ENCODE results near the gene UBE2QL1.

The UBE2QL1 gene, protein sequence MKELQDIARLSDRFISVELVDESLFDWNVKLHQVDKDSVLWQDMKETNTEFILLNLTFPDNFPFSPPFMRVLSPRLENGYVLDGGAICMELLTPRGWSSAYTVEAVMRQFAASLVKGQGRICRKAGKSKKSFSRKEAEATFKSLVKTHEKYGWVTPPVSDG

DNA sequence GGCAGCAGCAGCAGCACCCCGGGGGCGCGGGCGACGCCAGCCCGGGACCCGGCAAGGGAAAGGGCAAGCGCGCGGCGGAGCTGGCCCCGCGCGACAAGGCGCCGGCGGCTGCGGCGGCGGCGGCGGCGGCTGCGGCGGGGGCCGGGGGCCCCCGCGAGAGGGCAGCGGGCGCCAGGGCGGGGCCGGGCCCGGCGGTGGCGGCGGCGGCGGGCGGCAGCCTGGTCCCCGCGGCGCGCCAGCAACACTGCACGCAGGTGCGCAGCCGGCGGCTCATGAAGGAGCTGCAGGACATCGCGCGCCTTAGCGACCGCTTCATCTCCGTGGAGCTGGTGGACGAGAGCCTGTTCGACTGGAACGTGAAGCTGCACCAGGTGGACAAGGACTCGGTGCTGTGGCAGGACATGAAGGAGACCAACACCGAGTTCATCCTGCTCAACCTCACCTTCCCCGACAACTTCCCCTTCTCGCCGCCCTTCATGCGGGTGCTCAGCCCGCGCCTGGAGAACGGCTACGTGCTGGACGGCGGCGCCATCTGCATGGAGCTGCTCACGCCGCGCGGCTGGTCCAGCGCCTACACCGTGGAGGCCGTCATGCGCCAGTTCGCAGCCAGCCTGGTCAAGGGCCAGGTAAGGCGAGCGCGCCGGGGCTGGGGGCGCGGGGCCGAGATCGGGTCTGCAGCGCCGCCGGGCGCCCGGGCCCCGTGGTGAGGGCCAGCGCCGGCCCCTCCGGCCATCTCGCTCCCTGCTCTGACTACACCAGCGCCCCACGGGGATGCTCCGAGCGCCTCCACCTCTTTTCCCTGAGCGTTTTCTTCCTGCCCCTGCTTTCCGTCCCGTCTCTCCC lies at the start of gene UBE2QL1:
Gene UBE2QL1 (plus strand): TSS at position 238 of the 843 bp plus-strand sequence. CDS start 35 bp downstream, at position 273.
- intact Hi-C loops (cut with DNase I): no loop called here
- DNase-seq: peak in 2 of 10 donors; percentile 80 to 89

DNA sequence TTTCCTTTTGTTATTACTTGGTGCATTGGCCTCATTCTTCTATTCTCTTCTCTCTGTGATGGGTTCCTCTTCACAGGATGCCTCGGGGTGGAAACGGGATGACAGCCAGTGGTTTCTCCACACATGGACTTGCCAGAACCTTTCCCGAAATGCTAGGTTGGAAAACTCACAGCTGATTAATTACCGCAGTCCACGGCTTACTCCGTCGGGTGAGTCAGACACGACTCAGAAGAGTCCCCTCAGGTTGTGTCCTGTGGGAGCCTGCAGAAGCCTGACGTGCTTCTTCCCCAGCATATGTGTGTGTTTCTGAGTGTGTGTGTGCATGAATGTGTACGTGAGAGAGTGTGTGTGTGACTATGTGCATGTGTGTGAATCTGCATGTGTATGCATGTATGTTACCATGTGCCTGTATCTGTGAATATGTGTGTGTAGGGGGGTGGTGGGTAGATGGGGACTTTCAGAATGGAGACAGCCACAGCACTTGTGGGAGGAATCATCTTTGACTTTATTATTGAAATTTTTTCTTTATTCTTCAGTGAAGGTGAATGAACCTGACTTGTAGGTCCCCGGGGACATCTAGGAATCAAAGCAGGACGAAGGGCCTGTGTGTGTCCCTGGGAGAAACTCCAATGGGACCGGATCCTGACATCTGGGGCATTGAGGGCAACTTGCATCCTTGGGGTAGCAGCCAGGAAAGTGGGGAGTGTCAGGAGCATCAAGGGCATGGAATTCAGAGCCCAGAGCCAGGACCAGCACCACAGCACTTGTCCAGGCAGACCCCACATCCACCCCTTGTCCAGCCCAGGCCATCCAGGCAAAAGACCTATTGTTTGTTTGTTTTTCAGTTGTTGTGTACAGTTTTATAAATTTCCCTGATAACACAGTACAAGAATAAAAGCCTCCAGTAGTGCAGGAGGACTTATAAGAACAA lies 48.4 kb upstream of the UBE2QL1 start:
- no peak for DNase-seq
- intact Hi-C loops (cut with DNase I): no loop called here

DNA sequence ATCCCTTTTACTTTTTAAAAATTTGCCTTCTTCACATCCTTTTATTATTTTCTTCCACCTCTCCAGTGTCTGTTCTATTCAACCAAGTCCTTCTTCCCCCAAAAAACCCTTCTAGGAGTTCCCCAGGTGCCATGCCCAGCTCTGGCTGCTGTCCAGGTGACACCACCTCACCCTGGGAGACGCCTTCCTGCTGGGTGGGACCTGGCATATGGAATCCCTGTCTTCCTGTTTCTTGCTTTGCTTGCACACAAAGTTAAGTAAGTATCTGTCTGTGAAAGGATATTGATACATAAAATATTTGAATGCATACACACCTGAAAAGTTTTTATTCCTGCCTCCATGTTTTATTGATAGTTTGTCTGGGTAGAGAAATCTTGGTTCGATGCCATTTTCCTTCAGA lies 47.2 kb upstream of the UBE2QL1 start:
- intact Hi-C loops (cut with DNase I): no loop called here
- no peak for DNase-seq

DNA sequence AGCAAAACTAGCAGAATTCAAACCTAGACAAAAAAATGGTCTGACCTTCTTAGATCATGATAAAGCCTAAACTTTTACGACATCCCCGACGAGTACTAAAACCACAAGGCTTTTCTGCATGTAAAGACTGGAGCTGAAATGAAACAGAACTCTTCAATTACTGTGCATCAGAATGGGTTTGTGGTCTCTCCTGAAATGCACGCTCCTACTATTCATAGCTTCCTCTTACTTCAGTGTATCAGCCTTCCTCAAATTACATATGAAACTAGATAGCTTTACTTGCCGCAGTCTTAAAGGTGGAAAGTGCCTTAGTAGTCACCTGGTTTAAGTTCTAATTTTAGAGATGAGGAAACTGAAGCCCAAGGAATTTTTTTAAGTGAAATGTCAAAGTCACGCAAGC lies 45.7 kb upstream of the UBE2QL1 start:
- intact Hi-C loops (cut with DNase I): no loop called here
- DNase-seq: no peak

DNA sequence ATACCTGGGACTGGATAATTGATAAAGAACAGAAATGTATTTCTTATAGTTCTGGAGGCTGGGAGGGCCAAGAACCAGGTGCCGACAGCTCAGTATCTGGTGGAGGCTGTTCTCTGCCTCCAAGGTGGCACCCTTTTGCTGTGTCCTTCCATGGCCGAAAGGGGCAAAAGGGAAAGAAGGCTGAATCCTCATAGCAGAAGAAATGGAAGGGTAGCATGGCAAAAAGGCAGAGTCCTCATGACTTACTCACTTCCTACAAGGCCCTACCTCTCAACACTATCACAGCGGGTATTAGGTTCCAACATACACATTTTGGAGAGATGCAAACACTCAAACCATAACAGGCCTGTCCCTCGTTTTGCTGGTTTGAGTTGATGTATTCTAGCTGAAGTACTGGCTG lies 45.2 kb upstream of the UBE2QL1 start:
- DNase-seq: no peak
- intact Hi-C loops (cut with DNase I): no loop called here

DNA sequence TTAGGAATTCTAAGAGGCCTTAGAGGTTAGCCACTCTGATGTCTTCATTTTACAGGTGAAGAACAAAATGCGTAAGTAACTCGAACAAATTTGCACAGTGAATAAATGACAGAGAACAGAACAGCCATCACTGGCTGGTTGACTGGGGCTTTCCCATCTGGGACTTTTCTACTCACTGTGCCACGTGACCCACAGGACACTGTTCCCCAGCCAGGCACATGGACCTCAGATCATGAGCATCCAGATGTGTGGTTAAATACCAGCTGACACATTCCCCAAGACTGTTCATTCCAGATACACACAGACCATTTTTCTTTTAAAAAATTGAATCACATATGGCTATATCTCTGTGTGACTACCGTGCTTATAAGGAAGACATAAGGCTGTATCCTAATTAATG lies 44.5 kb upstream of the UBE2QL1 start:
- DNase-seq: no peak
- intact Hi-C loops (cut with DNase I): no loop called here

DNA sequence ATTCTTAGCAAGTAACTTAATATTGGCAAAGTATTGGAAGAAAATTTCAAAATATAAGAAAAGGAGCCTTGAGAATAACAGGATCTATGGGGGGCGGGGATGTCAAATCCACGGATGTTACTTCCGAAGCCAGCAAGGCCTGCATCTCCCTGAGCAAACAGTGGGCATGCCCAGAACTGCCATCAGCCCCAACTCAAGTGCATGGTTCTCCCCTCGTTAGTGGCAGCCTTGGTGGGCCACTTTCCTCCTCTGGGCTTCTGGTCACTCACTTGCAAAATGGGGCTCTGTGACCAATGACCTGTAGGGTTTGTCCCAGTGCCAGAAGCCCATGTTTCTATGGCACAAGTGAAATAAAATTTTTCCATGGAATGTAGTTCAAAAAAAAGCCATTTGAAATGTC lies 43.1 kb upstream of the UBE2QL1 start:
- intact Hi-C loops (cut with DNase I): no loop called here
- DNase-seq: no peak

DNA sequence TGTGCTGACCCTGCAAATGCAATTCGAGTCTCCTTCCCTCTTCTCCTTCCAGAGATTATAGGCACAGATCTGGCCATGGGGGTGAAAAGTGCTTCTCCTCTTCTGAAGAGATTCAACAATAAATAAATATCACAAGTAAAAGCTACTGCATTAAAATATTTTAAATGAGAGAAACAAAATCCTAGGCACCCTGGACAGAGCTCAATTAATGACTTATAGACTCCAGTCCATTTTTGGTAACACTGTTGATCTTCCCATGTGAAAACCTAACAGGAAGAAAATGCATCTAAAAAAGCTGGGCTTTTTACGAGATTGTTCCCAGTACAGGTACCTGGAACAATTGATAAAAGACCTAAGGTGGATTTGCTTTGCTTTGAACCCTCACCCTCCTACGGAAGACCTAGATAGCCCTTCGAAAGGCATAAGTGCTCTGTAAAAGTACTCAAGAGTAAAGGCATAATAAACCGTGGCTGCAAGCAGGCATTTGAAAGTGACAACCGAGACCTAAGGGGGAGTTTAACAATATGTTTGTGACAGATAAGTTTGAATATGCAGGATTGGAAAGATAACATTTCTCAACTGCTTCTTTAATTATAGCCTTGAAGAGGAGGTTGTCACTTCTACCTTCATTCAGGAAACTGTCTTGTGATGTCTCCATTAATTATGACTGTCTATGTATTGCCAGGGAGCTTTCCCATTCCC lies 41.0 kb upstream of the UBE2QL1 start:
- intact Hi-C loops (cut with DNase I): no loop called here
- no peak for DNase-seq

DNA sequence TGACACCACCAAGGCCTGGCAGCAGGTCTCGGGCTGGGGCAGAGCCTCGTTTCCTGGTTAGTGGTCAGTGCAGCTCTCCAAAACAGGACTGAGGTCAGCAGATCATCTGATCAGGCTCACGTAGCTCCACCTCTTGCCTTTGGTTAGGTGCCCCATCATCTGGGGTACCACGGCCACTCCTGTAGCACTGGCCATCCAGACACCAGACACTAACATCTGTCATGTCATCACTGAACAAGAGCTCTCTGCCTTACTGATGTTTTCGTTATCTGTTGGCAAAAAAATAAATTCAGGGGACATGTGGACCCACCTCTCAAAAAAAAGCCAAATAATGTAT lies 40.4 kb upstream of the UBE2QL1 start:
- no peak for DNase-seq
- intact Hi-C loops (cut with DNase I): no loop called here

DNA sequence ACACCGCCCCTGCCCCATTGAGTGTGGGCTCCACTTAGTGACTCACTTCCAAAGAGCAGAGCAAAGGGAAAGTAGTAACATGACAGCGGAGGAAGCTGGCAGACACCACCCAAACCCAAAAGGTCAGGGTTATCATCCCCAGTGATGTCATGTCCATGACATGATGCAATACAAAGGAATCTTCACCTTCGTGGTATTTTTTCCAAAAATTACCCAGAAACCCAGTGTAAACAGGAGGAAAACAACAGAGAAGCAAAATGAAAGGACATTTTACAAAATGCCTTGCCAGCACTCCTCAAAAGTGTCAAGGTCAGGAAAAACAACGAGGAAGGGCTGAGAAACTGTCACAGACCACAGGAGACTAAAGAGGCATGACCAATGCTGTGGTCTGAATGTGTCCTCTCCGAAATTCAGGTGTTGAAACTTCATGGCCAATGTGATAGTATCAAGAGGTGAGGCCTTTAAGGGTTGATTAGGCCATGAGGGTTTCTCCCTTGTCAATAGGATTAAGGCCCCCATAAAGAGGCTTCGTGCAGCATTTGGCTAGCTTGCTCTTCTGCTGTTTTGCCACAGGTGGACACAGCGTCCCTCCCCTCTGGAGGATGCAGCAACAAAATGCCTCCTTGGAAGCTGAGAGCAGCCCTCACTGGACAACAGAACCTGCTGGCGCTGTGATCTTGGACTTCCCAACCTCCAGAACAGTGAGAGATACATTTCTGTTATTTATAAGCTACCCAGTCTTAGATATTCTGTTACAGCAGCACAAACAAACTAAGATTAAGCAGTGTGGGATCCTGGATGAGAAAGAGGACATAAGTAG lies 39.8 kb upstream of the UBE2QL1 start:
- intact Hi-C loops (cut with DNase I): no loop called here
- DNase-seq: no peak

DNA sequence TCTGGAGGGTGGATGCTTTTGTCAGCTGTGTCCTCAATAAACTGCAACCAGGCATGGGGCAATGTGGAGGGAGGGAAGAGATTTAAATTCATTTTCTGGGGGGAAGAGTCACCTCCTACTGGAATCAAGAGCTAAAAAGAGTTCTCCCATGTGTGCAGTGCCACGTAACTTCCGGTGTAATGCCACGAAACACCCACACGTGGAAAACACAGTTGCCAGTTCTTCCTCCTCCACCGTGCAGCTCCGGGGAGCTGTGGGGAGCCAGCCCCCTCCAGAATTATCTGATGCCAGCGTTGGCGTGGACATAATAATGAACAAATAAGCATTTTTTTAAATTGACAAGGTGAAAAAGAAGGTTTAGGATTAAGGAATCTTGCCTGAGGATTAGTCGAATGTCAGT lies 38.2 kb upstream of the UBE2QL1 start:
- DNase-seq: peak in 5 of 10 donors; percentile 21 to 92 (median 48)

DNA sequence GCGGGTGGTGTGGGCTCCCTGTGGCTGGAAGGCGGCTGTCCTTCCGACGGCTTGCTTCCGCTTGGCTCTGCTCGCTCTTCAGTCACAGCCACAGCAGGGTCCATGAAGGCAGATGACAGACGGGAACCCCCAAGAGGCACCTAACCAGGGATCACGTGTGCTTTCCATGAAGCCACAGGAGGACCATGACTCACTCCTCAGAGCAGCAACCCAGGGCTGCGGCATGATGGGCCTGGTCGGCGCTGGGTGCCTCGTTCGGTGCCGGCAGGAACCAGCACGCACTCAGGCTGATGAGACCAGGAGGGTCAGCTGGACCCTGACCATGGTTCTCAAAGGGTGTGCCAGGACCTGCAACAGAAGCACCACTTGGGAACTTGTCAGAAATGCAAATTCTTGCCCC lies 37.5 kb upstream of the UBE2QL1 start:
- peak in 1 of 10 donors; percentile 89 for DNase-seq
- intact Hi-C loops (cut with DNase I): no loop called here

More for the DNA sequence above, 38.2 kb upstream of the UBE2QL1 start:
- intact Hi-C loops (cut with DNase I): no loop called here

DNA sequence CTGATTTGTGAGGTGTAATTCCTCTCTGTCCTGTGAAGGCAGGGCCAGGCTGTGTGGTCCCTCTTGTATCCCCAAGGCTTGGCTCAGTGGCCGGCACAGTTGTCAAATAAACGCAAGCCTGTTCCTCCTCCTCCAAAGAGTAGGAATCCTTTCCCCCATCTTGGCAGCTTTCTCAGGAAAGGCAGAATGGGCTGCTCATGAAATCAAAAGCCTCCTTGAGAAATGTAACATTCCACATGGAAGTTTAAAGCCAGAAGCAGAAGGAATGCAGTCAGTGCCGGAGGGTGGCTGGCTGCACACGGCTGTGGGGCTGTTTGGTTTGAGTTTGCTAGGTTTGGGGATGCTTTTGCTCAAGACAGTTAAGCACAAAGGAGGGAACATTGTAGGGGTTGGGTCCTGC lies 35.8 kb upstream of the UBE2QL1 start:
- intact Hi-C loops (cut with DNase I): no loop called here

DNA sequence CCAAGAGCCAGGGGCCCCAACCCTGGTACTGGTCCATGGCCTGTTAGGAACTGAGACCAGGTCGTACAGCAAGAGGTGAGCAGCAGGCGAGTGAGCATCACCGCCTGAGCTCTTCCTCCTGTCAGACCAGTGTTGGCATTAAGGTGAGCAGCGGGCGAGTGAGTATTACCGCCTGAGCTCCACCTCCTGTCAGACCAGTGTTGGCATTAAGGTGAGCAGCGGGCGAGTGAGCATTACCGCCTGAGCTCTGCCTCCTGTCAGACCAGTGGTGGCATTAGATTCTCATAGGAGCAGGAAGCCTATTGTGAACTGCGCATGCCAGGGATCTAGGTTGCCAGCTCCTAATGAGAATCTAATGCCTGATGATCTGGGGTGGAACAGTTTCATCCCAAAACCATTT lies 31.0 kb upstream of the UBE2QL1 start:
- intact Hi-C loops (cut with DNase I): no loop called here

More for the DNA sequence above, 35.8 kb upstream of the UBE2QL1 start:
- no peak for DNase-seq

DNA sequence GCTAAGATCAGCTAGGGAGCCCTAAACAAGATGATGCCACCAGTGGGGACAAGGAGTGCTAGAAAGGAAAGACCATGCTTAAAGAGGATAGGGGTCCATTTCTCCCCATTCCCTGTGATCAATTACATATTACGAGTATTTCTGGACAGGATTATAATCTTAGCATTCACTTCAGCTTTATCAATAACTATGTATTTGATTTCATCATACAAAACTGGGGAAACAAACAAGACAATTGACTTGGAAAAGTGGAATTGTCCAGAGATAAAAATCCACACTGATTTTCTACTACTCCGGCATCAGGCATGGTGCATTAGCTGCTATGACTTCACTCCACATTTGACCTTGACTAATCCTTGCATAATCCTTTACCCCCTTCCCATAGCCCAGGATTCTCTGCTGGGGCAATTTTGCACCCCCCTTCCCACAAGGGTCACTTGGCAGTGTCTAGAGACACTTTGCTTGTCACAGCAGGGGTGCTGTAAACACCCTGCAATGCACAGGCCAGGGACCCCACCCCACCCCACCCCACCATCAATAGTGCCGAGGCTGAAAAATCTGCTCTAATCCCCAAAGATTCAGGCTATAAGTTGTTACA lies 29.9 kb upstream of the UBE2QL1 start:
- DNase-seq: no peak

More for the DNA sequence above, 31.0 kb upstream of the UBE2QL1 start:
- DNase-seq: no peak

DNA sequence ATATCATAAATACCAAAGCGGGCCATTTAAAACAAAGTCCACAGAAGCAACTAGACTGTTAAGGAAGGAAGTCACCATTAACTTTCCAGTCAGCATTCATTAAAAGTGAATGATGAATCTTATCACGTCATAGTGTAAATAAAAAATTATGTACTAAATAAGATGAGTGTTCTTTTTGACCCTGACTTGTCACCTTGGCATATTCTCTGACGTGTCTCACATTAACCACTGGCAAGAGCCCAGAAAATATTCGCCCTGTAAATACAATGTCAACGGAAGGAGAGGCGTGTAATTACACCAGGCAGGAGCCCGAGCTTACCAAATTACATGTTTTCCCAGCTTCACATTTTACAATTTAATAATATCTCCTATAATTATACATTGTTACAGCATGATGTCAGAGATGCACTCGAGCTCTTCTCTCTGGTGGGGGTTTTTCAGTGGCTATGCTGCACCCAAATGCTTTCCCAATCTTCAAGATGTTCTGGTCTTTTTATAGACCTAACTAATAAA lies 29.3 kb upstream of the UBE2QL1 start:
- intact Hi-C loops (cut with DNase I): no loop called here
- DNase-seq: no peak

More for the DNA sequence above, 29.9 kb upstream of the UBE2QL1 start:
- intact Hi-C loops (cut with DNase I): no loop called here

DNA sequence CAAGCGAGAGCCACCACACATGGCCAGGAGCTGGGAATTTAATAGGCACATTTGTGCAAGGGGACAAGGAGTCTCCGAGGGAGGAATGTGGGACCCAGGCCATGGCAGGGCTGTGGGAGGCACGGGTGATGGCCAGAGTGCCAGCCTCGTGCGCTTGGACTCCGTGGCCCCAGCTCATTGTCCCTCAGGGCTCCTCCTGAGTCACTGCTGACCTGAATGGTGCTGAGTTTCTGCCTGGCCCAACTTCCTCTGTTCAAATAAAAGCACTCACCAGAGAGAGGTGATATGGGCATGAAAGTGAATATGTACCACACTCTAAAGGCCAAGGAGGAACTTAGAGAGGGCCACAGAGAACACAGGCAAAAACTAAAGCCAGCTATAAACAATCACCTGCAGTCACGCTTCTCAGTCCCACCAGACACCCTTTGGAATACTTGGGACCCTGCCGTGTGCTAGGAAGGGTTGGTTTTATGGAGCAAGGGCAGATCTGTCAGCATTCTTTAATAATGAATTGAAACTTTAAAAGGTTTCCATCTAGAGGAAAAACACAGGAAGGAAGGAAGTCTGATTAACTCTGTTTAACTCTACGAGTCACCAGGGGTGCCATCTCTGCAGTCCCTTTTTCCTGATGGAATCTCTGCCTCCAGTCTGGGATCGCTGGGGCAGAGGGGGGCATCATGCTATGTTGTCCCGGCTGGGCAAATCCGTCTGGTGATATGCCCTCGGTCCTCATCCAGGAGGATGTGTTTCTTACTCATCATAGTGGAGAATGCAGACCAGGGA lies 25.1 kb upstream of the UBE2QL1 start:
- no peak for DNase-seq
- intact Hi-C loops (cut with DNase I): no loop called here

DNA sequence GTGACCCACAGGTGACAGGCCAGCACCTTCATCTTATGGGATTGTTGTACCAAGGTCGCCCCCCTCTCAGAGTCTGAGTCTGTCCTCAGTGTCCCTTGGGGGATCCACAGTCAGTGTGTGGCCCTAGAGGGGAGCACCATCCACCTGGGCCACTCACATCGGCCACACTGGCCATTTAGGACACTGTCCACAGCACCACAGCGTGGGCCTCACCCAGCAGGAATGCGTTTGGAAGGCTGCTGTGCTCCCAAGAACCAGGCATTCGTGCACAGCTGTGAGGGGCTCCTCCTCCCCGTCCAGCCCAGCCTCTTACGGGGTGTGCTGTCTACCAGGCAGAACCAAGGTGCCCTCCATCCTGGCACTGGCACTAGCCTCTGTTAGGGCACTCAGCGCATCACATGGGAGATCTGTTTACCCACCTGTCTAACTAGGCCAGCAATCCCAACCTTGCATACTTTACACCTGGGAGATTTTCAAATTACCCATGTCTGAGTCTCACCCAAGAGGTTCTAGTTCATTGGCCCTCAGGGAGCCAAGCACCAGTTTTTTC lies 24.5 kb upstream of the UBE2QL1 start:
- no peak for DNase-seq
- intact Hi-C loops (cut with DNase I): no loop called here
